Mammary epithelial cell (primary cell): ENCODE measurements around the gene FAM234B.

ENCODE experiments used
- CTCF ChIP-seq, 2 donors: IDR thresholded peaks in 1 of 2; conservative IDR thresholded peaks in 1 of 2; 2 replicates each; pipeline ENCODE4 v1.5.1; 2011 to 2012; ENCODE audit warnings: inconsistent platforms in 2 of 2, low read length in 2 of 2, mild to moderate bottlenecking in 2 of 2, control low read depth in 1 of 2, low read depth in 1 of 2; ENCODE audit not compliant: insufficient read depth in 1 of 2; ENCODE audit errors: extremely low read depth in 1 of 2
- EZH2 ChIP-seq: IDR thresholded peaks from 2 replicates; pipeline ENCODE4 v1.6.1; 2012; ENCODE audit warnings: low read length, inconsistent platforms, borderline replicate concordance

- no peak for TF ChIP-seq CTCF (conservative IDR thresholded peaks at IDR 0.05 in 1 of 2, IDR thresholded peaks at IDR 0.05 in 1 of 2; ENCODE audit: extremely low read depth in 1 of 2, insufficient read depth in 1 of 2, low read depth in 1 of 2, low read length in 2 of 2)
- TF ChIP-seq EZH2: no peak
These were observed 49.1 kb downstream of the FAM234B start for GRCh38 chr12:13093191-13093847.
